ENCODE results near the gene ABCG4.
"Not testable (repeated sequence)": the region's sequence is repeated elsewhere in the genome, so short reads cannot be mapped to it uniquely, and the experiment has no call there.

GRCh38 chr11:119103161-119103664 is 45.6 kb upstream of the ABCG4 start:
- TF ChIP-seq, protein P1, sequence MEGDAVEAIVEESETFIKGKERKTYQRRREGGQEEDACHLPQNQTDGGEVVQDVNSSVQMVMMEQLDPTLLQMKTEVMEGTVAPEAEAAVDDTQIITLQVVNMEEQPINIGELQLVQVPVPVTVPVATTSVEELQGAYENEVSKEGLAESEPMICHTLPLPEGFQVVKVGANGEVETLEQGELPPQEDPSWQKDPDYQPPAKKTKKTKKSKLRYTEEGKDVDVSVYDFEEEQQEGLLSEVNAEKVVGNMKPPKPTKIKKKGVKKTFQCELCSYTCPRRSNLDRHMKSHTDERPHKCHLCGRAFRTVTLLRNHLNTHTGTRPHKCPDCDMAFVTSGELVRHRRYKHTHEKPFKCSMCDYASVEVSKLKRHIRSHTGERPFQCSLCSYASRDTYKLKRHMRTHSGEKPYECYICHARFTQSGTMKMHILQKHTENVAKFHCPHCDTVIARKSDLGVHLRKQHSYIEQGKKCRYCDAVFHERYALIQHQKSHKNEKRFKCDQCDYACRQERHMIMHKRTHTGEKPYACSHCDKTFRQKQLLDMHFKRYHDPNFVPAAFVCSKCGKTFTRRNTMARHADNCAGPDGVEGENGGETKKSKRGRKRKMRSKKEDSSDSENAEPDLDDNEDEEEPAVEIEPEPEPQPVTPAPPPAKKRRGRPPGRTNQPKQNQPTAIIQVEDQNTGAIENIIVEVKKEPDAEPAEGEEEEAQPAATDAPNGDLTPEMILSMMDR (IDR thresholded peaks at IDR 0.05), result not testable (repeated sequence)
- TF ChIP-seq POLR2AphosphoS5, POLR2A, EP300 (IDR thresholded peaks at IDR 0.05): not testable (repeated sequence)
